WTC11 (cell line): Measurements from ENCODE around the gene AHSP.

ENCODE experiments used
- GTF2I ChIP-seq: fragments of 250-450 bp; sonication (Bioruptor Pico); conservative IDR thresholded peaks from 2 replicates; pipeline ENCODE4 v1.4.0; 2021; ENCODE audit warnings: mild to moderate bottlenecking
- SMAD3 ChIP-seq: sonication (generic); formaldehyde crosslinking; IDR thresholded peaks from 2 replicates; pipeline ENCODE4 v1.8.0; 2022; ENCODE audit warnings: missing genetic modification reagents, mild to moderate bottlenecking, borderline replicate concordance
- SP1 ChIP-seq: sonication (generic); formaldehyde crosslinking; conservative IDR thresholded peaks from 2 replicates; pipeline ENCODE4 v1.8.1; 2022; ENCODE audit warnings: missing genetic modification reagents
- TF ChIP-seq, protein P1 (sequence below): fragments of 200-600 bp; IDR thresholded peaks from 2 replicates; pipeline ENCODE4 v1.8.0; 2022; ENCODE audit warnings: antibody characterized with exemption

- TF ChIP-seq, protein P1, sequence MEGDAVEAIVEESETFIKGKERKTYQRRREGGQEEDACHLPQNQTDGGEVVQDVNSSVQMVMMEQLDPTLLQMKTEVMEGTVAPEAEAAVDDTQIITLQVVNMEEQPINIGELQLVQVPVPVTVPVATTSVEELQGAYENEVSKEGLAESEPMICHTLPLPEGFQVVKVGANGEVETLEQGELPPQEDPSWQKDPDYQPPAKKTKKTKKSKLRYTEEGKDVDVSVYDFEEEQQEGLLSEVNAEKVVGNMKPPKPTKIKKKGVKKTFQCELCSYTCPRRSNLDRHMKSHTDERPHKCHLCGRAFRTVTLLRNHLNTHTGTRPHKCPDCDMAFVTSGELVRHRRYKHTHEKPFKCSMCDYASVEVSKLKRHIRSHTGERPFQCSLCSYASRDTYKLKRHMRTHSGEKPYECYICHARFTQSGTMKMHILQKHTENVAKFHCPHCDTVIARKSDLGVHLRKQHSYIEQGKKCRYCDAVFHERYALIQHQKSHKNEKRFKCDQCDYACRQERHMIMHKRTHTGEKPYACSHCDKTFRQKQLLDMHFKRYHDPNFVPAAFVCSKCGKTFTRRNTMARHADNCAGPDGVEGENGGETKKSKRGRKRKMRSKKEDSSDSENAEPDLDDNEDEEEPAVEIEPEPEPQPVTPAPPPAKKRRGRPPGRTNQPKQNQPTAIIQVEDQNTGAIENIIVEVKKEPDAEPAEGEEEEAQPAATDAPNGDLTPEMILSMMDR, result no peak
- no peak for TF ChIP-seq SMAD3
- no peak for TF ChIP-seq SP1 (CRISPR knock-in tag)
- TF ChIP-seq GTF2I, result no peak
Measured at GRCh38 chr16:31522071-31522470, 5.6 kb upstream of the AHSP start.
